Fibroblast of villous mesenchyme (primary cell): Measurements from ENCODE around the gene LIG4. TPM values are rescaled to one million over a fixed set of nuclear protein-coding genes. Genes with fewer than 3 reads are reported as not detected.
A peak's percentile ranks its signal among the peaks of the same experiment; 100 is the strongest.

Source experiments
- DNase-seq: peaks from one replicate; pipeline ENCODE4 v3.0.0-alpha.2; 2010; ENCODE audit warnings: low read depth
- H3K4me3 ChIP-seq: 2 replicates; pipeline ENCODE4 v1.5.1; 2011; ENCODE audit warnings: low read depth, mild to moderate bottlenecking, low read length
- total RNA-seq: library from RNA; depleted of rRNA; stranded (reverse); fragments of >200 nt; gene quantifications from 2 replicates; pipeline ENCODE4 v1.2.3, GENCODE V29; 2012
- TF ChIP-seq, protein P1 (sequence below): IDR thresholded peaks from 2 replicates; pipeline ENCODE4 v1.5.1; 2012; ENCODE audit warnings: low read depth, mild to moderate bottlenecking, low read length; ENCODE audit not compliant: insufficient read depth

Gene LIG4
- total RNA-seq, 1 donor = 19.0 TPM

DNA sequence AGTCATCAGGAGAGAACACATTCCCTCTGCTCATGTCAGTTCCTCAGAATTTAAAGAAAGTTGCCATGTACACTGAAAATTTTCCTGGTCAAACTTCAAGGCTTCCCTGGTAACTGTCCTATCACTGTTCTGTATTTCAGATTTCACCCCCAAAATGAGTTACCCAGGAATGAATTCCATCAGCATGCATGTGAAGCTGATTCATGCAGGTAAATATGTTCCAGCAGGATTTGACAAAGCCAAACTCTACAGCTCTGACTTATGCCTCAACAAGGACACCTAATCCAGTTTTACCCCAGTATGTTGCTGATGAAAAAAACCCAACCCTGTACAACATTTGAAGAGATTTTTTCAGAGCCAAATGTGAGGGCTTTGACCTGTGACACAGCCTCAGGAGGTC, 21.5 kb downstream of the LIG4 start:
- TF ChIP-seq, protein P1, sequence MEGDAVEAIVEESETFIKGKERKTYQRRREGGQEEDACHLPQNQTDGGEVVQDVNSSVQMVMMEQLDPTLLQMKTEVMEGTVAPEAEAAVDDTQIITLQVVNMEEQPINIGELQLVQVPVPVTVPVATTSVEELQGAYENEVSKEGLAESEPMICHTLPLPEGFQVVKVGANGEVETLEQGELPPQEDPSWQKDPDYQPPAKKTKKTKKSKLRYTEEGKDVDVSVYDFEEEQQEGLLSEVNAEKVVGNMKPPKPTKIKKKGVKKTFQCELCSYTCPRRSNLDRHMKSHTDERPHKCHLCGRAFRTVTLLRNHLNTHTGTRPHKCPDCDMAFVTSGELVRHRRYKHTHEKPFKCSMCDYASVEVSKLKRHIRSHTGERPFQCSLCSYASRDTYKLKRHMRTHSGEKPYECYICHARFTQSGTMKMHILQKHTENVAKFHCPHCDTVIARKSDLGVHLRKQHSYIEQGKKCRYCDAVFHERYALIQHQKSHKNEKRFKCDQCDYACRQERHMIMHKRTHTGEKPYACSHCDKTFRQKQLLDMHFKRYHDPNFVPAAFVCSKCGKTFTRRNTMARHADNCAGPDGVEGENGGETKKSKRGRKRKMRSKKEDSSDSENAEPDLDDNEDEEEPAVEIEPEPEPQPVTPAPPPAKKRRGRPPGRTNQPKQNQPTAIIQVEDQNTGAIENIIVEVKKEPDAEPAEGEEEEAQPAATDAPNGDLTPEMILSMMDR = no peak
- no peak for DNase-seq
- no peak overlapping the region for H3K4me3 ChIP-seq

GRCh38 chr13:108190897-108191296, 24.4 kb downstream of the LIG4 start:
- no peak overlapping the region for H3K4me3 ChIP-seq
- TF ChIP-seq, protein P1 = no peak
- no peak for DNase-seq

- H3K4me3 ChIP-seq = no peak overlapping the region
- TF ChIP-seq, protein P1 = no peak
- DNase-seq = no peak
Measured at GRCh38 chr13:108188260-108188659, 27.1 kb downstream of the LIG4 start.

- DNase-seq = no peak
- no peak overlapping the region for H3K4me3 ChIP-seq
- TF ChIP-seq, protein P1 = no peak
Measured at GRCh38 chr13:108185223-108185622, 30.1 kb downstream of the LIG4 start.

DNA sequence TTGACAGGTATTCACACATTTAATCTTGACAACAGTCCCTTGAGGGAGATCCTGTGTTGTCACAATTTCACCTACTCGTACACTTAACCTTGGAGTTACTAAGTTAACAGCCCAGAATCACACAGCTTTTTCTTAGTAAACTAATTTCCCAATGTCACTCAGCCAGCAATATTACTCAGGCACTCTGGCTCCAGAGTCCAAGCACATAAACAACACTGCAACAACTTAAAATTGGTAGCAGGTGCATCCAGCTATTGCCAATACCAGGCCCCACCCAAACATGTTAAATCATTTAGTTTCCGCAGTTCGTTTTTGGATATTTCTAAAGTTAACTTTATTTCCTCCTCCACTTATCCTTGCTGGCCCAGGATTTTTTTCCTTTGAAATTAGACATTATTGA, 32.7 kb downstream of the LIG4 start:
- H3K4me3 ChIP-seq = no peak overlapping the region
- TF ChIP-seq, protein P1 = no peak
- DNase-seq = no peak

DNA sequence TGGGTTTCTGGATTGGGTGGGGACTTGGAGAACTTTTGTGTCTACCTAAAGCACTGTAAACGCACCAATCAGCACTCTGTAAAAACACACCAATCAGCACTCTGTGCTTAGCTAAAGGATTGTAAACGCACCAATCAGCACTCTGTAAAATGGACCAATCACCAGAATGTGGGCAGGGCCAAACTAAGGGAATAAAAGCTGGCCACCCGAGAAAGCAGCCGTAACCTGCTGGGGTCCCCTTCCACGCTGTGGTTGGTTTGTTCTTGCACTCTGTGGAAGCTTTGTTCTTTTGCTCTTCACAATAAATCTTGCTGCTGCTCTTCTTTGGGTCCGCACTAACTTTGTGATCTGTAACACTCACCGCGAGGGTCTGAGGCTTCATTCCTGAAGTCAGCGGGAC, 37.3 kb downstream of the LIG4 start:
- TF ChIP-seq, protein P1 = no peak
- no peak overlapping the region for H3K4me3 ChIP-seq
- no peak for DNase-seq

- TF ChIP-seq, protein P1 = peak; percentile 55
- no peak overlapping the region for H3K4me3 ChIP-seq
- peak; percentile 22 for DNase-seq
Measured at GRCh38 chr13:108176685-108177274, 38.6 kb downstream of the LIG4 start.
